A549 (cell line): ENCODE results near the gene MTHFD2. TPM values are rescaled to one million over a fixed set of nuclear protein-coding genes. Genes with fewer than 3 reads are reported as not detected.

ENCODE experiments used
- ATAC-seq, 2 experiments: fragments of 200-7000 bp in 1 of 2; fragments of >200 bp in 1 of 2; cut with Nextera tagmentation in 1 of 2; cut with Tn5 transposase in 1 of 2; 3 replicates each; pipeline versions ENCODE4 v1.8.0 to v1.9.1; 2018 to 2020; ENCODE audit warnings: mild to moderate bottlenecking in 1 of 2, moderate library complexity in 1 of 2
- CTCF ChIA-PET: fragments of 300-600 bp; sonication (Branson Sonifier 250); formaldehyde crosslinking; extraction: SDS; loops from one replicate; lab custom pipeline; 2021; ENCODE audit warnings: antibody characterized with exemption, inconsistent platforms; lab: Yijun Ruan, JAX
- POLR2A ChIA-PET: fragments of 350-600 bp; formaldehyde crosslinking; extraction: SDS; loops from one replicate; lab custom pipeline; 2021; ENCODE audit warnings: antibody characterized with exemption, inconsistent platforms; lab: Yijun Ruan, JAX
- DNase-seq, 2 experiments: peaks; one replicate each; pipeline versions ENCODE4 v3.0.0 to v3.0.0-alpha.2; 2011 to 2016; ENCODE audit warnings: low read depth in 1 of 2, low spot score in 1 of 2
- FAIRE-seq: peaks from 2 replicates; lab custom pipeline; 2011; peaks lifted over from hg19 to GRCh38; lab: Jason Lieb, UNC
- H3K27ac ChIP-seq, 2 experiments: fragments of >200 bp; sonication (Bioruptor Twin); formaldehyde crosslinking; 3 replicates each; pipeline ENCODE4 v1.5.1; 2016 to 2017
- H3K4me1 ChIP-seq: fragments of >200 bp; sonication (Bioruptor Twin); formaldehyde crosslinking; 3 replicates; pipeline ENCODE4 v1.6.1; 2016
- H3K4me2 ChIP-seq: fragments of >200 bp; sonication (Bioruptor Twin); formaldehyde crosslinking; 3 replicates; pipeline ENCODE4 v1.6.1; 2016
- H3K4me3 ChIP-seq: fragments of >200 bp; sonication (Bioruptor Twin); formaldehyde crosslinking; 3 replicates; pipeline ENCODE4 v1.5.1; 2016
- H3K9me3 ChIP-seq: fragments of >200 bp; sonication (Bioruptor Twin); formaldehyde crosslinking; 3 replicates; pipeline ENCODE4 v1.6.1; 2016
- BCL3 ChIP-seq: fragments of >200 bp; sonication (Bioruptor Twin); formaldehyde crosslinking; IDR thresholded peaks from 3 replicates; pipeline ENCODE4 v1.6.1; 2016
- CBX2 ChIP-seq: fragments of 200-600 bp; sonication (generic); IDR thresholded peaks from 2 replicates; pipeline ENCODE4 v1.6.1; 2016; ENCODE audit warnings: low read depth, mild to moderate bottlenecking, borderline replicate concordance
- CHD2 ChIP-seq: fragments of 150-350 bp; IDR thresholded peaks from 2 replicates; pipeline ENCODE4 v1.6.1; 2014; ENCODE audit warnings: low read length; ENCODE audit not compliant: partially characterized antibody
- ESRRA ChIP-seq: fragments of 150-350 bp; IDR thresholded peaks from 2 replicates; pipeline ENCODE4 v1.6.1; 2014; ENCODE audit warnings: mild to moderate bottlenecking, low read length, borderline replicate concordance
- RAD21 ChIP-seq, 2 experiments: fragments of >200 bp in 1 of 2; sonication (Bioruptor Twin) in 1 of 2; formaldehyde crosslinking in 1 of 2; IDR thresholded peaks in 1 of 2; conservative IDR thresholded peaks in 1 of 2; 2 replicates in 1 of 2; 3 replicates in 1 of 2; pipeline ENCODE4 v1.6.1; 2012 to 2018; ENCODE audit warnings: inconsistent platforms in 1 of 2
- ZNF302 ChIP-seq: fragments of 250-450 bp; sonication (Bioruptor Pico); IDR thresholded peaks from 2 replicates; pipeline ENCODE4 v1.9.0; 2021; ENCODE audit warnings: inconsistent platforms, mild to moderate bottlenecking, moderate library complexity
- WGBS: methylation state at CpG from one replicate; pipeline ENCODE4 v1.1.6; 2017; ENCODE audit errors: missing lambda C conversion rate; 5-methylcytosine and 5-hydroxymethylcytosine counted together
- polyA plus RNA-seq, 4 experiments: library from polyadenylated mRNA; depleted of rRNA in 3 of 4; stranded (reverse); fragments of >200 nt; fragmentation: RNase III in 1 of 4; extraction: RNeasy Plus Mini Kit Qiagen cat#74134 plus additional on column Dnase treatment in 1 of 4; gene quantifications; 2 replicates in 3 of 4; 3 replicates in 1 of 4; pipeline ENCODE4 v1.2.3, GENCODE V29; 2011 to 2017
- TF ChIP-seq, protein P1 (sequence below): fragments of >200 bp; sonication (Bioruptor Twin); formaldehyde crosslinking; IDR thresholded peaks from 3 replicates; pipeline ENCODE4 v1.5.1; 2016

The MTHFD2 gene
- polyA plus RNA-seq, 2 of the 4 experiments (the other 2 are of a cell fraction): 149 to 608 TPM

DNA sequence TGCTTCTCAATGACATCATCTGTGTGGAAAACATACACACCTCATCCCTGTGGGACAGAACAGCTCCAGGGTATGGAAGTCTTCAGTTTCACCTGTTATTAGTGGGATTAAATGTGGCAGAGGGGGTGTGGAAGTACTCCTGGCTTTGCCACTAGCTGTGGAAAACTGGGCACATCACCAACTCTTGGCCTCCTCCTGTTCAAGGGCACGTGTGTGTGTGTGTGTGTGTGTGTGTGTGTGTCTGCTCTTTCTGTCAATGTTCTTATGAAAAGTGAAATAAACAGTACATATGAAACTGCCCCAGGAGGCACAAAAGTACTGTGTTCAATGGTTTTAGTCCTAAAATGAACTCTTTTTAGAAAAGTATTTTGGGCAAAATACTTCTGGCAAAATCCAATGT lies 65.9 kb downstream of the MTHFD2 start (continued):
- TF ChIP-seq BCL3: no peak

- CTCF ChIA-PET: interaction anchor here (5.0 kb wide), 1 partner anchor 17 kb away, joined by 33 read pairs; no protein-coding TSS in a partner anchor
- ATAC-seq (peak; percentile 73 to 77; a peak in 4 of 6 replicates), DNase-seq (peak; percentile 55 to 56), FAIRE-seq (no peak)
- POLR2A ChIA-PET: no interaction called here
- 13% methylated on average over 4 of the region's 4 CpGs for WGBS
- Histone ChIP-seq H3K9me3 (no peaks in the 10 kb centered on the region), H3K4me1 (0 out of 3 replicates have a peak, but pooled peaks cover 4% of the 10 kb centered on the region), H3K4me3 (no peak overlapping the region), H3K4me2 (peak overlapping the region; percentile 29; the same call in 1 of the 3 replicates), H3K27ac (no peak overlapping the region)
- TF ChIP-seq ESRRA (no peak), RAD21 (conservative IDR thresholded peaks at IDR 0.05 in 1 of 2, IDR thresholded peaks at IDR 0.05 in 1 of 2) (peak in 1 of 2 experiments; percentile 45; a peak in 1 of 5 replicates), CBX2 (no peak), ZNF302 (CRISPR knock-in tag) (no peak), CHD2 (no peak)
- TF ChIP-seq, protein P1, sequence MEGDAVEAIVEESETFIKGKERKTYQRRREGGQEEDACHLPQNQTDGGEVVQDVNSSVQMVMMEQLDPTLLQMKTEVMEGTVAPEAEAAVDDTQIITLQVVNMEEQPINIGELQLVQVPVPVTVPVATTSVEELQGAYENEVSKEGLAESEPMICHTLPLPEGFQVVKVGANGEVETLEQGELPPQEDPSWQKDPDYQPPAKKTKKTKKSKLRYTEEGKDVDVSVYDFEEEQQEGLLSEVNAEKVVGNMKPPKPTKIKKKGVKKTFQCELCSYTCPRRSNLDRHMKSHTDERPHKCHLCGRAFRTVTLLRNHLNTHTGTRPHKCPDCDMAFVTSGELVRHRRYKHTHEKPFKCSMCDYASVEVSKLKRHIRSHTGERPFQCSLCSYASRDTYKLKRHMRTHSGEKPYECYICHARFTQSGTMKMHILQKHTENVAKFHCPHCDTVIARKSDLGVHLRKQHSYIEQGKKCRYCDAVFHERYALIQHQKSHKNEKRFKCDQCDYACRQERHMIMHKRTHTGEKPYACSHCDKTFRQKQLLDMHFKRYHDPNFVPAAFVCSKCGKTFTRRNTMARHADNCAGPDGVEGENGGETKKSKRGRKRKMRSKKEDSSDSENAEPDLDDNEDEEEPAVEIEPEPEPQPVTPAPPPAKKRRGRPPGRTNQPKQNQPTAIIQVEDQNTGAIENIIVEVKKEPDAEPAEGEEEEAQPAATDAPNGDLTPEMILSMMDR: peak; percentile 30; the same call in 2 of the 3 replicates
These were observed 68.7 kb downstream of the MTHFD2 start for GRCh38 chr2:74267068-74267467.

Other genes with a start within 250 kb of the MTHFD2 start
- 6.1 and 7.5 TPM in 2 replicates for gene TET3, start 213.7 kb upstream of the MTHFD2 start, polyA plus RNA-seq (2011; rRNA removed)
- gene TET3, start 213.7 kb upstream of the MTHFD2 start, polyA plus RNA-seq (2017; fragmentation: RNase III; extraction: RNeasy Plus Mini Kit Qiagen cat#74134 plus additional on column Dnase treatment): 4.5 to 5.2 TPM (median 4.6 TPM) in 3 replicates
- 93.9 and 136 TPM in 2 replicates for gene BOLA3, start 50.7 kb upstream of the MTHFD2 start, polyA plus RNA-seq (2011; rRNA removed)
- gene BOLA3, start 50.7 kb upstream of the MTHFD2 start, polyA plus RNA-seq (2017; fragmentation: RNase III; extraction: RNeasy Plus Mini Kit Qiagen cat#74134 plus additional on column Dnase treatment): 125 to 145 TPM (median 139 TPM) in 3 replicates
- gene MOB1A, start 19.7 kb upstream of the MTHFD2 start, polyA plus RNA-seq (2011; rRNA removed): 108 and 118 TPM in 2 replicates
- gene MOB1A, start 19.7 kb upstream of the MTHFD2 start, polyA plus RNA-seq (2017; fragmentation: RNase III; extraction: RNeasy Plus Mini Kit Qiagen cat#74134 plus additional on column Dnase treatment): 65.5 to 72.6 TPM (median 71.8 TPM) in 3 replicates
- gene SLC4A5, start 144.8 kb downstream of the MTHFD2 start, polyA plus RNA-seq (2011; rRNA removed): 1.1 and 1.3 TPM in 2 replicates
- gene SLC4A5, start 144.8 kb downstream of the MTHFD2 start, polyA plus RNA-seq (2017; fragmentation: RNase III; extraction: RNeasy Plus Mini Kit Qiagen cat#74134 plus additional on column Dnase treatment): 0.38 to 0.63 TPM (median 0.50 TPM) in 3 replicates
- 95.1 and 99.1 TPM in 2 replicates for gene DCTN1, start 181.7 kb downstream of the MTHFD2 start, polyA plus RNA-seq (2011; rRNA removed)
- gene DCTN1, start 181.7 kb downstream of the MTHFD2 start, polyA plus RNA-seq (2017; fragmentation: RNase III; extraction: RNeasy Plus Mini Kit Qiagen cat#74134 plus additional on column Dnase treatment): 104 to 107 TPM (median 106 TPM) in 3 replicates
- gene C2orf81, start 223.0 kb downstream of the MTHFD2 start, polyA plus RNA-seq (2011; rRNA removed): 0.88 and 1.6 TPM in 2 replicates
- gene C2orf81, start 223.0 kb downstream of the MTHFD2 start, polyA plus RNA-seq (2017; fragmentation: RNase III; extraction: RNeasy Plus Mini Kit Qiagen cat#74134 plus additional on column Dnase treatment): 1.9 to 2.4 TPM (median 2.0 TPM) in 3 replicates
- gene WDR54, start 223.1 kb downstream of the MTHFD2 start, polyA plus RNA-seq (2011; rRNA removed): 47.4 and 59.1 TPM in 2 replicates
- gene WDR54, start 223.1 kb downstream of the MTHFD2 start, polyA plus RNA-seq (2017; fragmentation: RNase III; extraction: RNeasy Plus Mini Kit Qiagen cat#74134 plus additional on column Dnase treatment): 59.4 to 68.5 TPM (median 62.5 TPM) in 3 replicates
- 15.1 and 15.9 TPM in 2 replicates for gene RTKN, start 243.3 kb downstream of the MTHFD2 start, polyA plus RNA-seq (2011; rRNA removed)
- gene RTKN, start 243.3 kb downstream of the MTHFD2 start, polyA plus RNA-seq (2017; fragmentation: RNase III; extraction: RNeasy Plus Mini Kit Qiagen cat#74134 plus additional on column Dnase treatment): 15.6 to 21.2 TPM (median 20.1 TPM) in 3 replicates